Measurements from ENCODE around the gene ZNF99.
"Not testable (repeated sequence)": the region's sequence is repeated elsewhere in the genome, so short reads cannot be mapped to it uniquely, and the experiment has no call there.

ZNF99 gene

GRCh38 chr19:22733691-22734090 is 50.3 kb downstream of the ZNF99 start:
- Histone ChIP-seq H3K9me3 (ENCODE audit: control insufficient read depth, low read length) (peaks cover 16% of the 10 kb centered on the region), H3K27ac (ENCODE audit: insufficient read depth, low read depth, low read length, poor library complexity, severe bottlenecking) (no peak overlapping the region), H3K27me3 (ENCODE audit: control insufficient read depth, insufficient read depth, low read length, poor library complexity, severe bottlenecking) (no peaks in the 10 kb centered on the region), H3K4me1 (ENCODE audit: control insufficient read depth, insufficient read depth, low read length) (no peaks in the 10 kb centered on the region), H3K4me3 (ENCODE audit: insufficient read depth, low read depth, low read length) (no peak overlapping the region), H3K36me3 (ENCODE audit: control insufficient read depth, insufficient read depth, low read length) (no peaks in the 10 kb centered on the region)
- 61 to 65% methylated on average over 7 of the region's 7 CpGs for WGBS, 2 experiments

GRCh38 chr19:22728214-22728613 is 55.7 kb downstream of the ZNF99 start:
- H3K27ac ChIP-seq (ENCODE audit: insufficient read depth, low read depth, low read length, poor library complexity, severe bottlenecking); H3K36me3 ChIP-seq (ENCODE audit: control insufficient read depth, insufficient read depth, low read length); H3K4me1 ChIP-seq (ENCODE audit: control insufficient read depth, insufficient read depth, low read length); H3K27me3 ChIP-seq (ENCODE audit: control insufficient read depth, insufficient read depth, low read length, poor library complexity, severe bottlenecking); H3K4me3 ChIP-seq (ENCODE audit: insufficient read depth, low read depth, low read length): not testable (repeated sequence)
- 56 to 65% methylated on average over 3 of the region's 4 CpGs for WGBS, 2 experiments
- H3K9me3 ChIP-seq (ENCODE audit: control insufficient read depth, low read length): peaks cover 11% of the 10 kb centered on the region

GRCh38 chr19:22721533-22721932 is 62.4 kb downstream of the ZNF99 start:
- H3K4me1 ChIP-seq (ENCODE audit: control insufficient read depth, insufficient read depth, low read length); H3K36me3 ChIP-seq (ENCODE audit: control insufficient read depth, insufficient read depth, low read length); H3K4me3 ChIP-seq (ENCODE audit: insufficient read depth, low read depth, low read length); H3K27me3 ChIP-seq (ENCODE audit: control insufficient read depth, insufficient read depth, low read length, poor library complexity, severe bottlenecking); H3K27ac ChIP-seq (ENCODE audit: insufficient read depth, low read depth, low read length, poor library complexity, severe bottlenecking): not testable (repeated sequence)
- peaks cover 17% of the 10 kb centered on the region for H3K9me3 ChIP-seq (ENCODE audit: control insufficient read depth, low read length)
- 81 to 82% methylated on average over 6 of the region's 6 CpGs for WGBS, 2 experiments

GRCh38 chr19:22708983-22709382 is 75.0 kb downstream of the ZNF99 start:
- H3K27ac ChIP-seq (ENCODE audit: insufficient read depth, low read depth, low read length, poor library complexity, severe bottlenecking): no peak overlapping the region
- H3K27me3 ChIP-seq (ENCODE audit: control insufficient read depth, insufficient read depth, low read length, poor library complexity, severe bottlenecking): no peaks in the 10 kb centered on the region
- WGBS, 2 experiments: 87% methylated on average over 27 of the region's 27 CpGs
- no peaks in the 10 kb centered on the region for H3K4me1 ChIP-seq (ENCODE audit: control insufficient read depth, insufficient read depth, low read length)
- H3K9me3 ChIP-seq (ENCODE audit: control insufficient read depth, low read length): peaks cover 6% of the 10 kb centered on the region
- no peak overlapping the region for H3K4me3 ChIP-seq (ENCODE audit: insufficient read depth, low read depth, low read length)
- H3K36me3 ChIP-seq (ENCODE audit: control insufficient read depth, insufficient read depth, low read length): no peaks in the 10 kb centered on the region

- 89 to 92% methylated on average over 28 of the region's 28 CpGs for WGBS, 2 experiments
- not testable (repeated sequence) for H3K4me1 ChIP-seq (ENCODE audit: control insufficient read depth, insufficient read depth, low read length); H3K4me3 ChIP-seq (ENCODE audit: insufficient read depth, low read depth, low read length); H3K27me3 ChIP-seq (ENCODE audit: control insufficient read depth, insufficient read depth, low read length, poor library complexity, severe bottlenecking); H3K9me3 ChIP-seq (ENCODE audit: control insufficient read depth, low read length); H3K27ac ChIP-seq (ENCODE audit: insufficient read depth, low read depth, low read length, poor library complexity, severe bottlenecking); H3K36me3 ChIP-seq (ENCODE audit: control insufficient read depth, insufficient read depth, low read length)
Measured at GRCh38 chr19:22703096-22703495, 80.9 kb downstream of the ZNF99 start.

GRCh38 chr19:22702661-22703060 is 81.3 kb downstream of the ZNF99 start:
- not testable (repeated sequence) for H3K36me3 ChIP-seq (ENCODE audit: control insufficient read depth, insufficient read depth, low read length); H3K27me3 ChIP-seq (ENCODE audit: control insufficient read depth, insufficient read depth, low read length, poor library complexity, severe bottlenecking); H3K4me3 ChIP-seq (ENCODE audit: insufficient read depth, low read depth, low read length); H3K9me3 ChIP-seq (ENCODE audit: control insufficient read depth, low read length); H3K4me1 ChIP-seq (ENCODE audit: control insufficient read depth, insufficient read depth, low read length); H3K27ac ChIP-seq (ENCODE audit: insufficient read depth, low read depth, low read length, poor library complexity, severe bottlenecking)
- 85 to 91% methylated on average over 22 of the region's 22 CpGs for WGBS, 2 experiments

Measured in ectodermal cell (in vitro differentiated cells).